Endodermal cell (in vitro differentiated cells): ENCODE results near the gene ARFGAP1. TPM values are rescaled to one million over a fixed set of nuclear protein-coding genes. Genes with fewer than 3 reads are reported as not detected.
A peak's percentile ranks its signal among the peaks of the same experiment; 100 is the strongest.

Source experiments
- DNase-seq: peaks from one replicate; pipeline ENCODE4 v3.0.0-alpha.2; 2017
- H3K27ac ChIP-seq: 2 replicates; pipeline ENCODE4 v1.5.1; 2013; ENCODE audit warnings: mild to moderate bottlenecking, low read depth, low read length, moderate library complexity
- H3K27me3 ChIP-seq: 2 replicates; pipeline ENCODE4 v1.6.1; 2013; ENCODE audit warnings: mild to moderate bottlenecking, low read length, moderate library complexity; ENCODE audit not compliant: insufficient read depth, control insufficient read depth, poor library complexity, severe bottlenecking
- H3K36me3 ChIP-seq: 2 replicates; pipeline ENCODE4 v1.7.0; 2013; ENCODE audit warnings: mild to moderate bottlenecking, low read length, moderate library complexity; ENCODE audit not compliant: control insufficient read depth, insufficient read depth
- H3K4me1 ChIP-seq: one replicate; pipeline ENCODE4 v1.7.0; 2013; ENCODE audit warnings: low read length; ENCODE audit not compliant: control insufficient read depth, insufficient read depth
- H3K4me3 ChIP-seq: 2 replicates; pipeline ENCODE4 v1.5.1; 2013; ENCODE audit warnings: mild to moderate bottlenecking, low read length, moderate library complexity
- H3K9ac ChIP-seq: 2 replicates; pipeline ENCODE4 v1.6.1; 2013; ENCODE audit warnings: mild to moderate bottlenecking, low read length, moderate library complexity; ENCODE audit not compliant: poor library complexity, severe bottlenecking; ENCODE audit errors: extremely low read depth
- H3K9me3 ChIP-seq: 2 replicates; pipeline ENCODE4 v1.6.1; 2013; ENCODE audit warnings: mild to moderate bottlenecking, low read length, moderate library complexity; ENCODE audit not compliant: control insufficient read depth
- H3K27ac Mint-ChIP-seq: 2 replicates; pipeline ENCODE4 v1.8.0; 2020; ENCODE audit warnings: mixed read lengths
- H3K27me3 Mint-ChIP-seq: 2 replicates; pipeline ENCODE4 v1.8.0; 2021; ENCODE audit warnings: mild to moderate bottlenecking, mixed read lengths; ENCODE audit not compliant: insufficient read depth
- H3K36me3 Mint-ChIP-seq: 2 replicates; pipeline ENCODE4 v1.8.0; 2020; ENCODE audit warnings: low read depth, mixed read lengths
- H3K4me1 Mint-ChIP-seq: 2 replicates; pipeline ENCODE4 v1.8.0; 2020; ENCODE audit warnings: mixed read lengths
- H3K4me3 Mint-ChIP-seq: 2 replicates; pipeline ENCODE4 v1.8.0; 2020; ENCODE audit warnings: mild to moderate bottlenecking, moderate library complexity, mixed read lengths
- H3K9me3 Mint-ChIP-seq: 2 replicates; pipeline ENCODE4 v1.8.0; 2020; ENCODE audit warnings: mild to moderate bottlenecking, mixed read lengths
- CTCF ChIP-seq: fragments of 200-600 bp; sonication (generic); conservative IDR thresholded peaks from 2 replicates; pipeline ENCODE4 v1.5.0; 2021; ENCODE audit warnings: antibody characterized with exemption, mild to moderate bottlenecking
- WGBS, 2 experiments: methylation state at CpG; one replicate each; pipeline versions ENCODE4 v1.1.5 to v1.1.7; 2013; ENCODE audit warnings: missing lambda C conversion rate in 2 of 2, mixed read lengths in 1 of 2; ENCODE audit not compliant: insufficient coverage in 1 of 2, insufficient read length in 1 of 2; 5-methylcytosine and 5-hydroxymethylcytosine counted together
- total RNA-seq, 2 donors: library from RNA; stranded (reverse); fragmentation: NEBNext Ultra II Directional in 1 of 2; extraction: Animal tissue kit (Norgen Biotek cat#: 25700) in 1 of 2; gene quantifications; 2 replicates in 1 of 2; 3 replicates in 1 of 2; pipeline ENCODE4 v1.2.1, GENCODE V29; 2021

The ARFGAP1 gene
- total RNA-seq, 2 donors from 2014 or later, result 159 to 208 TPM

- H3K9me3 Mint-ChIP-seq, result no peaks in the 10 kb centered on the region
- no peaks in the 10 kb centered on the region for H3K36me3 Mint-ChIP-seq
- H3K27me3 Mint-ChIP-seq, result peaks cover 17% of the 10 kb centered on the region
- TF ChIP-seq CTCF, result peak; percentile 49
- Histone ChIP-seq H3K4me3 (no peak overlapping the region), H3K4me1 (no peaks in the 10 kb centered on the region), H3K27ac (peak overlapping the region; percentile 11), H3K27me3 (peaks cover 11% of the 10 kb centered on the region), H3K9me3 (no peaks in the 10 kb centered on the region), H3K9ac (no peak overlapping the region), H3K36me3 (no peaks in the 10 kb centered on the region)
- peaks cover 2% of the 10 kb centered on the region for H3K4me1 Mint-ChIP-seq
- WGBS, 2 experiments, result 71 to 73% methylated on average over 11 to 16 of the region's 16 CpGs
- no peak overlapping the region for H3K4me3 Mint-ChIP-seq
- DNase-seq, result peak; percentile 71
- H3K27ac Mint-ChIP-seq, result no peak overlapping the region
Observed at GRCh38 chr20:63224412-63225081, 48.1 kb upstream of the ARFGAP1 start.

GRCh38 chr20:63225082-63225454 lies 47.5 kb upstream of the ARFGAP1 start:
- H3K27me3 Mint-ChIP-seq, result peaks cover 15% of the 10 kb centered on the region
- H3K9me3 Mint-ChIP-seq, result no peaks in the 10 kb centered on the region
- Histone ChIP-seq H3K36me3 (no peaks in the 10 kb centered on the region), H3K4me1 (no peaks in the 10 kb centered on the region), H3K27ac (no peak overlapping the region), H3K9ac (no peak overlapping the region), H3K4me3 (no peak overlapping the region), H3K27me3 (peaks cover 8% of the 10 kb centered on the region), H3K9me3 (no peaks in the 10 kb centered on the region)
- no peak overlapping the region for H3K4me3 Mint-ChIP-seq
- TF ChIP-seq CTCF, result no peak
- H3K27ac Mint-ChIP-seq, result no peak overlapping the region
- no peaks in the 10 kb centered on the region for H3K36me3 Mint-ChIP-seq
- peaks cover 3% of the 10 kb centered on the region for H3K4me1 Mint-ChIP-seq
- DNase-seq, result no peak
- WGBS, 2 experiments, result 87 to 90% methylated on average over 7 of the region's 7 CpGs

- no peaks in the 10 kb centered on the region for H3K9me3 ChIP-seq
- DNase-seq, result peak; percentile 71
- no peak for TF ChIP-seq CTCF
- 88 to 89% methylated on average over 9 to 19 of the region's 19 CpGs for WGBS, 2 experiments
- no peak overlapping the region for H3K27ac Mint-ChIP-seq
- peaks cover 10% of the 10 kb centered on the region for H3K4me1 Mint-ChIP-seq
- no peaks in the 10 kb centered on the region for H3K36me3 Mint-ChIP-seq
- no peak overlapping the region for H3K4me3 Mint-ChIP-seq
- no peaks in the 10 kb centered on the region for H3K4me1 ChIP-seq
- no peaks in the 10 kb centered on the region for H3K27me3 ChIP-seq
- peaks cover 4% of the 10 kb centered on the region for H3K27me3 Mint-ChIP-seq
- no peaks in the 10 kb centered on the region for H3K9me3 Mint-ChIP-seq
- H3K27ac ChIP-seq, result no peak overlapping the region
- no peak overlapping the region for H3K9ac ChIP-seq
- no peaks in the 10 kb centered on the region for H3K36me3 ChIP-seq
- no peak overlapping the region for H3K4me3 ChIP-seq
Observed at GRCh38 chr20:63226042-63226943, 46.3 kb upstream of the ARFGAP1 start.
